Measurements from ENCODE around the gene C3. TPM values are rescaled to one million over a fixed set of nuclear protein-coding genes. Genes with fewer than 3 reads are reported as not detected.
A peak's percentile ranks its signal among the peaks of the same experiment; 100 is the strongest.

The C3 gene
- total RNA-seq, 4 donors from 2014 or later: 45.4 to 1,093 (median 422) TPM

- Histone ChIP-seq H3K36me3 (no peaks in the 10 kb centered on the region), H3K9me3 (no peaks in the 10 kb centered on the region), H3K27me3 (no peaks in the 10 kb centered on the region), H3K27ac (peak overlapping the region; percentile 82 to 99), H3K4me1 (peaks cover 0 to 28% of the 10 kb centered on the region in 2 donors), H3K4me3 (peak overlapping the region; percentile 82 to 89)
- TF ChIP-seq CTCF (IDR thresholded peaks at IDR 0.05) (no peak), POLR2A (IDR thresholded peaks at IDR 0.05) (no peak)
- intact Hi-C loops (cut with DNase I; ENCODE audit: low total_unique reads): no loop called here
- DNase-seq: peak in 1 of 2 donors; percentile 42
Measured at GRCh38 chr19:6739883-6740588, 19.6 kb upstream of the C3 start.

DNA sequence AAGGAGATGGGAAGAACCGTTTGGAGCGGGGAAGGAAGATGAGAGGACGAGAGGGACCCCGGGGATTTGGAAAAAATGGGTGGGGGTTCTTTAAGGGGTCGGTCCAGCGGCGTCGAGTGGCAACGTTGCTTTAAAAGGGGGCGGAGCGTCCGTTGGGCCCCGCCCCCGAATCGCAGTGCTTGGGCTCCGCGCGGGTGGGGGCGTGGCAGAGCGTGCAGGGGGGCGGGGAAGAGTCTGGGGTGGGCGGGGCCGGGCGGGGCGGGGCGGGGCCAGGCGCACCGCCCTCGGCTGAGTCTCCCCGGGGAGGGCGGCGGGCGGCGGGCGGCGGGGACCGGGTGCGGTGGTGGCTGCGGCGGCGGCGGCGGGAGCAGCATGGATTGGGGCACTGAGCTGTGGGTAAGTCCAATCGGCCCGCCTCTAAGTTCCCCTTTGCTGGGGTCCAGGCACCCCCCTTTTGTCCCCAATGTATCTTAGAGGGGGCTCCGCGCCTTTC is 19.0 kb upstream of the C3 start, which contains the start of gene TRIP10:
Gene TRIP10 (plus strand): TSS at position 291 of the 493 bp plus-strand sequence. CDS start 82 bp downstream, at position 373.
- no peaks in the 10 kb centered on the region for H3K27me3 ChIP-seq
- intact Hi-C loops (cut with DNase I; ENCODE audit: low total_unique reads): no loop called here
- peak within 1 kb of the TSS; percentile 82 to 89 for H3K4me3 ChIP-seq
- H3K27ac ChIP-seq: peak within 1 kb of the TSS; percentile 87 to 99
- DNase-seq: peak; percentile 89 to 90
- H3K9me3 ChIP-seq: no peaks in the 10 kb centered on the region
- peak; percentile 40 to 73 for TF ChIP-seq POLR2A (IDR thresholded peaks at IDR 0.05)
- TF ChIP-seq CTCF (IDR thresholded peaks at IDR 0.05): no peak
- peaks cover 0 to 28% of the 10 kb centered on the region in 2 donors for H3K4me1 ChIP-seq
- H3K36me3 ChIP-seq: no peaks in the 10 kb centered on the region

- H3K4me3 ChIP-seq: peak overlapping the region; percentile 30 to 35
- H3K9me3 ChIP-seq: no peaks in the 10 kb centered on the region
- peak; percentile 63 to 64 for DNase-seq
- no peaks in the 10 kb centered on the region for H3K27me3 ChIP-seq
- intact Hi-C loops (cut with DNase I; ENCODE audit: low total_unique reads): no loop called here
- H3K27ac ChIP-seq: peak overlapping the region; percentile 87 to 99
- peaks cover 0 to 22% of the 10 kb centered on the region in 2 donors for H3K4me1 ChIP-seq
- no peaks in the 10 kb centered on the region for H3K36me3 ChIP-seq
- TF ChIP-seq CTCF (IDR thresholded peaks at IDR 0.05) (no peak), POLR2A (IDR thresholded peaks at IDR 0.05) (peak in 1 of 2 donors; percentile 21)
Measured at GRCh38 chr19:6738787-6739389, 18.4 kb upstream of the C3 start.

GRCh38 chr19:6737873-6738786 is 17.7 kb upstream of the C3 start:
- DNase-seq: peak; percentile 94 to 99
- H3K4me1 ChIP-seq: peaks cover 0 to 22% of the 10 kb centered on the region in 2 donors
- TF ChIP-seq CTCF (IDR thresholded peaks at IDR 0.05) (peak; percentile 41 to 66 (median 58)), POLR2A (IDR thresholded peaks at IDR 0.05) (peak; percentile 12 to 55)
- peak overlapping the region; percentile 87 to 99 for H3K27ac ChIP-seq
- H3K27me3 ChIP-seq: no peaks in the 10 kb centered on the region
- intact Hi-C loops (cut with DNase I; ENCODE audit: low total_unique reads): no loop called here
- no peaks in the 10 kb centered on the region for H3K9me3 ChIP-seq
- peak overlapping the region; percentile 8 to 35 for H3K4me3 ChIP-seq
- H3K36me3 ChIP-seq: no peaks in the 10 kb centered on the region
